Natural killer cell (primary cell): ENCODE measurements around the gene CD2BP2. TPM values are rescaled to one million over a fixed set of nuclear protein-coding genes. Genes with fewer than 3 reads are reported as not detected.
"Not testable (repeated sequence)": the region's sequence is repeated elsewhere in the genome, so short reads cannot be mapped to it uniquely, and the experiment has no call there.

ENCODE experiments used
- ATAC-seq, 3 donors: fragments of 150-1000 bp in 2 of 3; fragments of 200-7000 bp in 1 of 3; cut with Tn5 transposase; 1 replicate in 1 of 3; 2 replicates in 2 of 3; pipeline ENCODE4 v1.10.0; 2021; ENCODE audit warnings: mild to moderate bottlenecking in 2 of 3, moderate library complexity in 2 of 3
- DNase-seq, 2 donors: peaks; one replicate each; pipeline versions ENCODE4 v3.0.0 to v3.0.0-alpha.2; 2013 to 2021; ENCODE audit warnings: mixed read lengths in 1 of 2
- H3K27ac ChIP-seq: one replicate; pipeline ENCODE4 v1.5.1; 2013; ENCODE audit warnings: mild to moderate bottlenecking, low read length
- H3K27me3 ChIP-seq: one replicate; pipeline ENCODE4 v1.6.1; 2013; ENCODE audit warnings: low read length; ENCODE audit not compliant: control insufficient read depth, insufficient read depth
- H3K36me3 ChIP-seq: one replicate; pipeline ENCODE4 v1.6.1; 2013; ENCODE audit warnings: low read length; ENCODE audit not compliant: control insufficient read depth, insufficient read depth
- H3K4me1 ChIP-seq: one replicate; pipeline ENCODE4 v1.6.1; 2013; ENCODE audit warnings: low read length; ENCODE audit not compliant: control insufficient read depth, insufficient read depth
- H3K4me3 ChIP-seq: one replicate; pipeline ENCODE4 v1.5.1; 2013; ENCODE audit warnings: low read length
- H3K9me3 ChIP-seq: one replicate; pipeline ENCODE4 v1.6.1; 2013; ENCODE audit warnings: low read length; ENCODE audit not compliant: control insufficient read depth, insufficient read depth
- H3K27ac Mint-ChIP-seq, 2 donors: one replicate each; pipeline ENCODE4 v1.8.0; 2022; ENCODE audit warnings: mild to moderate bottlenecking in 2 of 2, mixed read lengths in 2 of 2, moderate library complexity in 1 of 2
- H3K27me3 Mint-ChIP-seq, 2 donors: one replicate each; pipeline ENCODE4 v1.8.0; 2022; ENCODE audit warnings: low read depth in 2 of 2, mixed read lengths in 2 of 2
- H3K36me3 Mint-ChIP-seq: one replicate; pipeline ENCODE4 v1.8.0; 2022; ENCODE audit warnings: mixed read lengths
- H3K4me1 Mint-ChIP-seq, 2 donors: one replicate each; pipeline ENCODE4 v1.8.0; 2022; ENCODE audit warnings: mixed read lengths in 2 of 2
- H3K4me3 Mint-ChIP-seq: one replicate; pipeline ENCODE4 v1.8.0; 2022; ENCODE audit warnings: mild to moderate bottlenecking, moderate library complexity, mixed read lengths
- H3K9me3 Mint-ChIP-seq, 2 donors: one replicate each; pipeline ENCODE4 v1.8.0; 2022; ENCODE audit warnings: mixed read lengths in 2 of 2
- WGBS: methylation state at CpG from one replicate; pipeline ENCODE4 v1.1.7; 2013; ENCODE audit warnings: missing lambda C conversion rate; ENCODE audit not compliant: insufficient coverage; 5-methylcytosine and 5-hydroxymethylcytosine counted together
- intact Hi-C: fragments of 100-400 bp; cut with micrococcal nuclease; formaldehyde crosslinking; loops from one replicate; pipeline ENCODE4 v1.14.2; 2022
- total RNA-seq, 4 donors: library from RNA; stranded (reverse); fragments of 120-200 nt in 1 of 4; gene quantifications; one replicate each; pipeline versions ENCODE4 v1.2.3 to v1.2.4, GENCODE V29; 2013 to 2022
- TF ChIP-seq, protein P1 (sequence below): fragments of 200-600 bp; IDR thresholded peaks from one replicate; pipeline ENCODE4 v1.8.0; 2022; ENCODE audit warnings: antibody characterized with exemption

The CD2BP2 gene
- total RNA-seq, 3 donors from 2014 or later (not counting 1 experiment from before 2014, with no cell fraction given): 79.5 to 104 (median 87.7) TPM

DNA sequence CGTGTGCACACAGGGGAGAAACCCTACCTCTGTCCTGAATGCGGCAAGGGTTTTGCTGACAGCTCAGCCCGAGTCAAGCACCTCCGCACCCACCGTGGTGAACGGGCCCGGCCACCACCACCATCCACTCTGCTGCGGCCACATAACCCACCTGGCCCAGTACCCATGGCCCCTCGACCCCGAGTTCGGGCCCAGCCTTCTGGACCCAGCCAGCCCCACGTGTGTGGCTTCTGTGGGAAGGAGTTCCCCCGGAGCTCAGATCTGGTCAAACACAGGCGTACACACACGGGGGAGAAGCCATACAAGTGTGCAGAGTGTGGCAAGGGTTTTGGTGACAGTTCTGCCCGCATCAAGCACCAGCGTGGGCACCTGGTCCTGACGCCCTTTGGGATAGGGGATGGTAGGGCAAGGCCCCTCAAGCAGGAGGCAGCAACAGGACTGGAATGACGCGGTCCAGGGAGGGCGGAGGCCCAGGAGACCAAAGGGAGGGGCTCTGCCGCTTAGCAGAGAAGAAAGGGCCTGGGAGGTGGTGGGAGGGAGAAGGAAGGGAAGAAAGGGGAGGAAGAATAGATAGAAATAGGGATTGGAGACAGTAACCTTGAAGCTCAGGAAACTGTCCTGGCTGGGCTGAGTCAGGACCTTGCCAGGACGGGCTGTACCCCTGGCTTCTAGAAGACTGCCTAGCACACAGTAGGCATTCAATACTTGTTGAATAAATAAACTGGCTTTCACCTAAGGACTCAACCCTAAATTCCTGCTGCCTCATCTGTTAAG, 43.7 kb upstream of the CD2BP2 start:
- H3K36me3 ChIP-seq: no peaks in the 10 kb centered on the region
- peaks cover 67% of the 10 kb centered on the region for H3K4me1 ChIP-seq
- Mint-ChIP-seq H3K27me3 (peaks cover 0 to 7% of the 10 kb centered on the region in 2 donors), H3K4me3 (peak overlapping the region; percentile 78), H3K27ac (peak overlapping the region in 1 of 2 donors; percentile 58), H3K9me3 (no peaks in the 10 kb centered on the region), H3K4me1 (peaks cover 33 to 64% of the 10 kb centered on the region in 2 donors), H3K36me3 (no peaks in the 10 kb centered on the region)
- H3K27ac ChIP-seq: no peak overlapping the region
- no peak for ATAC-seq
- intact Hi-C loops: no loop called here
- TF ChIP-seq, protein P1, sequence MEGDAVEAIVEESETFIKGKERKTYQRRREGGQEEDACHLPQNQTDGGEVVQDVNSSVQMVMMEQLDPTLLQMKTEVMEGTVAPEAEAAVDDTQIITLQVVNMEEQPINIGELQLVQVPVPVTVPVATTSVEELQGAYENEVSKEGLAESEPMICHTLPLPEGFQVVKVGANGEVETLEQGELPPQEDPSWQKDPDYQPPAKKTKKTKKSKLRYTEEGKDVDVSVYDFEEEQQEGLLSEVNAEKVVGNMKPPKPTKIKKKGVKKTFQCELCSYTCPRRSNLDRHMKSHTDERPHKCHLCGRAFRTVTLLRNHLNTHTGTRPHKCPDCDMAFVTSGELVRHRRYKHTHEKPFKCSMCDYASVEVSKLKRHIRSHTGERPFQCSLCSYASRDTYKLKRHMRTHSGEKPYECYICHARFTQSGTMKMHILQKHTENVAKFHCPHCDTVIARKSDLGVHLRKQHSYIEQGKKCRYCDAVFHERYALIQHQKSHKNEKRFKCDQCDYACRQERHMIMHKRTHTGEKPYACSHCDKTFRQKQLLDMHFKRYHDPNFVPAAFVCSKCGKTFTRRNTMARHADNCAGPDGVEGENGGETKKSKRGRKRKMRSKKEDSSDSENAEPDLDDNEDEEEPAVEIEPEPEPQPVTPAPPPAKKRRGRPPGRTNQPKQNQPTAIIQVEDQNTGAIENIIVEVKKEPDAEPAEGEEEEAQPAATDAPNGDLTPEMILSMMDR: no peak
- H3K9me3 ChIP-seq: no peaks in the 10 kb centered on the region
- no peak for DNase-seq
- no peak overlapping the region for H3K4me3 ChIP-seq
- WGBS: 74% methylated on average over 23 of the region's 23 CpGs
- peaks cover under 1% of the 10 kb centered on the region for H3K27me3 ChIP-seq

DNA sequence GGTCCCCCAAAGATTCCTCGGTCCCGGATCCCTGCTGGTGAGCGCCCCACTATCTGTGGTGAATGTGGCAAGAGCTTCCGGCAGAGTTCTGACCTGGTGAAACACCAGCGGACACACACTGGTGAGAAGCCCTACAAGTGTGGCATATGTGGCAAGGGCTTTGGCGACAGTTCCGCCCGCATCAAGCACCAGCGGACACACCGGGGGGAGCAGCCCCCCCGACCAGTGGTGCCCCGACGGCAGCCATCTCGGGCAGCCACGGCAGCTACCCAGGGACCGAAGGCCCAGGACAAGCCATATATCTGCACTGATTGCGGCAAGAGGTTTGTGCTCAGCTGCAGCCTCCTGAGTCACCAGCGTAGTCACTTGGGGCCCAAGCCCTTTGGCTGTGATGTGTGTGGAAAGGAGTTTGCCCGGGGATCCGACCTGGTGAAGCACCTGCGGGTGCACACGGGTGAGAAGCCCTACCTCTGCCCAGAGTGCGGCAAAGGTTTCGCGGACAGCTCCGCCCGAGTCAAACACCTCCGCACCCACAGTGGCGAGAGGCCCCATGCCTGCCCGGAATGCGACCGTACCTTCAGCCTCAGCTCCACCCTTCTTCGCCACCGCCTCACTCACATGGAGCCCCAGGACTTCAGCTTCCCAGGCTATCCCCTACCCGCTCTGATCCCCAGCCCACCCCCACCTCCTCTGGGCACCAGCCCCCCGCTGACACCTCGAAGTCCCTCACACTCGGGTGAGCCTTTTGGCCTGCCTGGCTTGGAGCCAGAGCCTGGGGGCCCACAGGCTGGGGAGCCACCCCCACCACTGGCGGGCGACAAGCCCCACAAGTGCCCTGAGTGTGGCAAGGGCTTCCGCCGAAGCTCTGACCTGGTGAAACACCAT, 42.9 kb upstream of the CD2BP2 start:
- Mint-ChIP-seq H3K4me3 (peak overlapping the region; percentile 78), H3K36me3 (no peaks in the 10 kb centered on the region), H3K27me3 (peaks cover 0 to 4% of the 10 kb centered on the region in 2 donors), H3K4me1 (peaks cover 33 to 64% of the 10 kb centered on the region in 2 donors), H3K9me3 (no peaks in the 10 kb centered on the region), H3K27ac (peak overlapping the region in 1 of 2 donors; percentile 58)
- 73% methylated on average over 42 of the region's 42 CpGs for WGBS
- intact Hi-C loops: loop anchor here (2.0 kb wide), 1 partner anchor 47 kb away; no protein-coding TSS in a partner anchor
- DNase-seq: peak in 1 of 2 donors; percentile 36
- peaks cover 67% of the 10 kb centered on the region for H3K4me1 ChIP-seq
- no peaks in the 10 kb centered on the region for H3K27me3 ChIP-seq
- H3K4me3 ChIP-seq: no peak overlapping the region
- H3K9me3 ChIP-seq: no peaks in the 10 kb centered on the region
- H3K36me3 ChIP-seq: no peaks in the 10 kb centered on the region
- TF ChIP-seq, protein P1: no peak
- H3K27ac ChIP-seq: no peak overlapping the region
- ATAC-seq: peak; percentile 17 to 30 (median 21)

DNA sequence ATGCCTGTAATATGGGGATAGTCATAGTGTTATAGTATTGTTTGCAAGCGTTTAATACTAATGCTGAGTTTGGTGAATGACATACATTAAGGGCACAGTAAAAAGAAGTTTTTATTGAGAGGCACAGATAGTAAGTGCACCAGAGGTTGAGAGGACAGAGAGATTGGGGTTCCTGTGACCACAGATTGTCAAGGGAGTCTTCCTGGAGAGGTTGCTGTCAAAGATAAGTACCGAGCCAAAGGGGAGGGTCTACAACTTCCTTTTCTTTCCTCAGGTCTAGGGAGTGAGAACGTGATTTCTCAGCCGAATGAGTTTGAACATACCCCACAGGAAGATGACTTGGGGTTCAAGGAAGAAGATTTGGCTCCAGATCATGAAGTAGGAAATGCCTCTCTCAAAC, 41.9 kb upstream of the CD2BP2 start:
- intact Hi-C loops: loop anchor here (2.0 kb wide), 1 partner anchor 46 kb away; no protein-coding TSS in a partner anchor
- Histone ChIP-seq H3K4me3 (no peak overlapping the region), H3K27ac (no peak overlapping the region), H3K27me3 (no peaks in the 10 kb centered on the region), H3K4me1 (peaks cover 67% of the 10 kb centered on the region), H3K9me3 (no peaks in the 10 kb centered on the region), H3K36me3 (no peaks in the 10 kb centered on the region)
- Mint-ChIP-seq H3K27ac (peak overlapping the region in 1 of 2 donors; percentile 74), H3K27me3 (peaks cover 0 to 4% of the 10 kb centered on the region in 2 donors), H3K36me3 (no peaks in the 10 kb centered on the region), H3K4me1 (peaks cover 33 to 64% of the 10 kb centered on the region in 2 donors), H3K9me3 (no peaks in the 10 kb centered on the region), H3K4me3 (peak overlapping the region; percentile 78)
- DNase-seq: no peak
- no peak for ATAC-seq
- TF ChIP-seq, protein P1: no peak
- 60% methylated on average over 4 of the region's 4 CpGs for WGBS

DNA sequence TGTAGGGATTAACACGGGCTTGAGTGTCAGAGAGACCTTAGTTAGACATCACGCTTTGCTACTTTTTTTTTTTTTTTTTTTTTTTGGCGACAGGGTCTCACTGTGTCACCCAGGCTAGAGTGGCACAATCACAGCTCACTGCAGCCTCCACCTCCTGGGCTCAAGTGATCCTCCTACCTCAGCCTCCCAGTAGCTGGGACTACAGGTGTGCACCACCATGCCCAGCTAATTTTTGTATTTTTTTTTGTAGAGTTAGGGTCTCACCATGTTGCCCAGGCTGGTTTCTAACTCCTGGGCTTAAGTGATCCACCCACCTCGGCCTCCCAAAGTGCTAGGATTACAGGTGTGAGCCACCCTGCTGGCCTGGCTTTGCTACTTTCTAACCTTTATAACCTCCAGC, 41.5 kb upstream of the CD2BP2 start:
- not testable (repeated sequence) for H3K9me3 ChIP-seq, DNase-seq, H3K4me3 ChIP-seq, H3K27ac ChIP-seq, H3K36me3 Mint-ChIP-seq, H3K9me3 Mint-ChIP-seq, H3K27me3 ChIP-seq, H3K27me3 Mint-ChIP-seq, ATAC-seq, H3K36me3 ChIP-seq
- Mint-ChIP-seq H3K27ac (peak overlapping the region in 1 of 2 donors; percentile 74), H3K4me1 (peaks cover 33 to 61% of the 10 kb centered on the region in 2 donors), H3K4me3 (peak overlapping the region; percentile 78)
- intact Hi-C loops: loop anchor here (2.0 kb wide), 1 partner anchor 46 kb away; no protein-coding TSS in a partner anchor
- 94% methylated on average over 3 of the region's 4 CpGs for WGBS
- H3K4me1 ChIP-seq: peaks cover 67% of the 10 kb centered on the region
